Thoracic aorta (tissue), 2 donors: ENCODE measurements around the gene APIP. TPM values are rescaled to one million over a fixed set of nuclear protein-coding genes. Genes with fewer than 3 reads are reported as not detected.

ENCODE experiments used
- ATAC-seq: fragments of 150-250 bp; one replicate; pipeline ENCODE4 v1.8.0; 2017; ENCODE audit warnings: low read depth; ENCODE audit not compliant: insufficient number of reproducible peaks, low FRiP score
- DNase-seq: peaks from one replicate; pipeline ENCODE4 v3.0.0-alpha.2; 2020; ENCODE audit warnings: low spot score
- H3K27ac ChIP-seq, 2 donors: fragments of 200-600 bp; sonication (generic); 1 replicate in 1 of 2; 2 replicates in 1 of 2; pipeline ENCODE4 v1.5.1; 2016; ENCODE audit warnings: mild to moderate bottlenecking in 2 of 2, moderate library complexity in 2 of 2
- H3K27me3 ChIP-seq: fragments of 200-600 bp; sonication (generic); replicated peaks from 2 replicates; pipeline ENCODE4 v1.6.0; 2016; ENCODE audit warnings: mild to moderate bottlenecking; ENCODE audit not compliant: insufficient read depth
- H3K36me3 ChIP-seq: fragments of 200-600 bp; sonication (generic); one replicate; pipeline ENCODE4 v1.5.1; 2016
- H3K4me1 ChIP-seq, 2 donors: fragments of 200-600 bp; sonication (generic); 1 replicate in 1 of 2; 2 replicates in 1 of 2; pipeline versions ENCODE4 v1.5.1 to v1.6.0; 2016; ENCODE audit warnings: low read depth in 2 of 2, mild to moderate bottlenecking in 1 of 2; ENCODE audit not compliant: control insufficient read depth in 1 of 2
- H3K4me3 ChIP-seq: fragments of 200-600 bp; sonication (generic); 2 replicates; pipeline ENCODE4 v1.5.1; 2016; ENCODE audit warnings: mild to moderate bottlenecking
- H3K9me3 ChIP-seq: fragments of 200-600 bp; sonication (generic); 2 replicates; pipeline ENCODE4 v1.5.1; 2016
- total RNA-seq, 2 donors: library from RNA; depleted of rRNA; stranded (reverse); fragments of >200 nt; gene quantifications; one replicate each; pipeline versions ENCODE4 v1.1.0 to v1.2.3, GENCODE V29; 2016
- TF ChIP-seq, protein P1 (sequence below): fragments of 200-600 bp; sonication (generic); IDR thresholded peaks from one replicate; pipeline ENCODE4 v1.5.1; 2019; ENCODE audit warnings: antibody characterized with exemption

The APIP gene
- total RNA-seq, 2 donors from 2014 or later = 16.9 to 25.0 TPM

DNA sequence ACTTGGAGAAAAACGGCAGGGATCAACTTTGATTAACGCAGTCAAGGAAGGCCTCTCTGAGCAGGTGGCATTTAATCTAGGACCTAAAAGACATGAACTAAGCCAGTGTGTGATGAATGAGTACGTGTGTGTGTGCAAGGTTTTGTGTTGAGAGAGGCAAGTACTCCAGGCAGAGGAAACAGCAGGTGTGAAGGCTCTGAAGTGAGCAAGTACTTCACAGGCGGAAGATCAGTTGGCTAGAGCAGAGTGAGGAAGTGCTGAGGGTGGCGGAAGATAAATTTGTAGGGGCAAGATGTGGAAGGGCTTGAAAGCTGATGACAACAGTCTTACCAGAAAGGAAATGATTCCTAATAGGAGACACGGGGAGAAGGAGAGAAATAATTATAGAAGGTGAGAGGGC is 6.8 kb downstream of the APIP start:
- H3K9me3 ChIP-seq = no peaks in the 10 kb centered on the region
- TF ChIP-seq, protein P1, sequence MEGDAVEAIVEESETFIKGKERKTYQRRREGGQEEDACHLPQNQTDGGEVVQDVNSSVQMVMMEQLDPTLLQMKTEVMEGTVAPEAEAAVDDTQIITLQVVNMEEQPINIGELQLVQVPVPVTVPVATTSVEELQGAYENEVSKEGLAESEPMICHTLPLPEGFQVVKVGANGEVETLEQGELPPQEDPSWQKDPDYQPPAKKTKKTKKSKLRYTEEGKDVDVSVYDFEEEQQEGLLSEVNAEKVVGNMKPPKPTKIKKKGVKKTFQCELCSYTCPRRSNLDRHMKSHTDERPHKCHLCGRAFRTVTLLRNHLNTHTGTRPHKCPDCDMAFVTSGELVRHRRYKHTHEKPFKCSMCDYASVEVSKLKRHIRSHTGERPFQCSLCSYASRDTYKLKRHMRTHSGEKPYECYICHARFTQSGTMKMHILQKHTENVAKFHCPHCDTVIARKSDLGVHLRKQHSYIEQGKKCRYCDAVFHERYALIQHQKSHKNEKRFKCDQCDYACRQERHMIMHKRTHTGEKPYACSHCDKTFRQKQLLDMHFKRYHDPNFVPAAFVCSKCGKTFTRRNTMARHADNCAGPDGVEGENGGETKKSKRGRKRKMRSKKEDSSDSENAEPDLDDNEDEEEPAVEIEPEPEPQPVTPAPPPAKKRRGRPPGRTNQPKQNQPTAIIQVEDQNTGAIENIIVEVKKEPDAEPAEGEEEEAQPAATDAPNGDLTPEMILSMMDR = no peak
- no peaks in the 10 kb centered on the region for H3K4me1 ChIP-seq
- no peak overlapping the region for H3K27ac ChIP-seq
- no peak overlapping the region for H3K4me3 ChIP-seq
- DNase-seq = no peak
- no peak for ATAC-seq
- H3K27me3 ChIP-seq = no peaks in the 10 kb centered on the region
- no peaks in the 10 kb centered on the region for H3K36me3 ChIP-seq

- Histone ChIP-seq H3K4me1 (no peaks in the 10 kb centered on the region), H3K4me3 (no peak overlapping the region), H3K27ac (no peak overlapping the region), H3K9me3 (no peaks in the 10 kb centered on the region), H3K27me3 (no peaks in the 10 kb centered on the region), H3K36me3 (no peaks in the 10 kb centered on the region)
- DNase-seq (no peak), ATAC-seq (no peak)
- TF ChIP-seq, protein P1 = no peak
Observed at GRCh38 chr11:34907934-34908593, 8.1 kb downstream of the APIP start.

- TF ChIP-seq, protein P1 = no peak
- no peak for ATAC-seq
- H3K9me3 ChIP-seq = peaks cover 4% of the 10 kb centered on the region
Observed at GRCh38 chr11:34905666-34906065, 10.5 kb downstream of the APIP start.

GRCh38 chr11:34904421-34904955 is 11.7 kb downstream of the APIP start:
- H3K4me3 ChIP-seq = no peak overlapping the region
- peaks cover 14% of the 10 kb centered on the region for H3K9me3 ChIP-seq
- no peak for ATAC-seq
- no peaks in the 10 kb centered on the region for H3K27me3 ChIP-seq
- no peak overlapping the region for H3K27ac ChIP-seq
- TF ChIP-seq, protein P1 = no peak
- no peaks in the 10 kb centered on the region for H3K4me1 ChIP-seq
- no peaks in the 10 kb centered on the region for H3K36me3 ChIP-seq
- no peak for DNase-seq

More at GRCh38 chr11:34905666-34906065, 10.5 kb downstream of the APIP start:
- no peak for DNase-seq
- Histone ChIP-seq H3K4me1 (no peaks in the 10 kb centered on the region), H3K27ac (no peak overlapping the region), H3K36me3 (no peaks in the 10 kb centered on the region), H3K27me3 (no peaks in the 10 kb centered on the region), H3K4me3 (no peak overlapping the region)

DNA sequence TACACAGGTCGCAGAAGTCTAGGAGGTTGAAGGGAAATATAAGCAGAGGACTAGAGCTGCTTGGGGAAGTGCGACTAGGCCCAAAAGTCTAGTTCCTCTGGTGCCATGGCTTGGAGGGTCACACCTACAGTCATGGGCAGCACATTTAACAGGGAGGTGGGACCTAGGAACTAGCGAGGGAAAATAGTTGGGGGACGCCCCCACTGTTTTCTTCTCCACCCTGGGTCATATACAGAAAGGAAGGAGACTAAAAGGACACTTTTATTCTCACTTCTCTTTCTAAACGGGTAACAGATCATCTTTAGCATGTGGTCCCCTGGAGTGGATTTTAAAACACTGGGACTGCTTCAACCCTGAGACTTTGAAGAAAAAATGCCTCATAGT is 16.6 kb downstream of the APIP start:
- Histone ChIP-seq H3K4me3 (no peak overlapping the region), H3K9me3 (peaks cover 21% of the 10 kb centered on the region), H3K36me3 (no peaks in the 10 kb centered on the region), H3K4me1 (no peaks in the 10 kb centered on the region), H3K27ac (no peak overlapping the region), H3K27me3 (no peaks in the 10 kb centered on the region)
- ATAC-seq = no peak
- TF ChIP-seq, protein P1 = no peak
- no peak for DNase-seq
